WTC11 (cell line): ENCODE measurements around the gene MICAL2. TPM values are rescaled to one million over a fixed set of nuclear protein-coding genes. Genes with fewer than 3 reads are reported as not detected.

Experiments used
- ATAC-seq: fragments of 200-7000 bp; cut with Tn5 transposase; 2 replicates; pipeline ENCODE4 v1.10.0; 2021; ENCODE audit warnings: mild to moderate bottlenecking, moderate library complexity
- CTCF ChIA-PET: fragments of 300-600 bp; sonication (Branson Sonifier 250); formaldehyde crosslinking; loops from one replicate; lab custom pipeline; 2021; ENCODE audit warnings: antibody characterized with exemption; lab: Charles Lee
- POLR2A ChIA-PET: fragments of 350-600 bp; sonication (Branson Sonifier 250); formaldehyde crosslinking; loops from one replicate; lab custom pipeline; 2021; ENCODE audit warnings: antibody characterized with exemption; lab: Charles Lee
- DNase-seq: peaks from one replicate; pipeline ENCODE4 v3.0.0; 2021; ENCODE audit warnings: low spot score
- H3K27ac Mint-ChIP-seq: 2 replicates; pipeline ENCODE4 v1.8.0; 2021; ENCODE audit warnings: mixed read lengths
- H3K27me3 Mint-ChIP-seq: 2 replicates; pipeline ENCODE4 v1.8.0; 2021; ENCODE audit warnings: low read depth, mild to moderate bottlenecking, moderate library complexity, mixed read lengths
- H3K36me3 Mint-ChIP-seq: 2 replicates; pipeline ENCODE4 v1.8.0; 2021; ENCODE audit warnings: mixed read lengths
- H3K4me1 Mint-ChIP-seq: 2 replicates; pipeline ENCODE4 v1.8.0; 2022; ENCODE audit warnings: mixed read lengths
- H3K4me3 Mint-ChIP-seq: 2 replicates; pipeline ENCODE4 v1.8.0; 2021; ENCODE audit warnings: mild to moderate bottlenecking, moderate library complexity, mixed read lengths
- H3K9me3 Mint-ChIP-seq: 2 replicates; pipeline ENCODE4 v1.8.0; 2021; ENCODE audit warnings: mixed read lengths
- AFF4 ChIP-seq: sonication (generic); formaldehyde crosslinking; IDR thresholded peaks from 2 replicates; pipeline ENCODE4 v1.8.1; 2023; ENCODE audit warnings: mild to moderate bottlenecking, missing genetic modification reagents, borderline replicate concordance
- CBFB ChIP-seq: sonication (generic); formaldehyde crosslinking; IDR thresholded peaks from 2 replicates; pipeline ENCODE4 v1.8.1; 2022; ENCODE audit warnings: mild to moderate bottlenecking, low read depth, missing genetic modification reagents
- CTCF ChIP-seq: fragments of 200-600 bp; IDR thresholded peaks from 2 replicates; pipeline ENCODE4 v1.8.0; 2022; ENCODE audit warnings: antibody characterized with exemption
- ELF4 ChIP-seq: sonication (generic); formaldehyde crosslinking; IDR thresholded peaks from 2 replicates; pipeline ENCODE4 v1.8.1; 2022; ENCODE audit warnings: low read depth, mild to moderate bottlenecking, moderate library complexity, missing genetic modification reagents
- ESRRA ChIP-seq: sonication (generic); formaldehyde crosslinking; IDR thresholded peaks from 2 replicates; pipeline ENCODE4 v1.8.1; 2022; ENCODE audit warnings: mild to moderate bottlenecking, missing genetic modification reagents, borderline replicate concordance
- ETV6 ChIP-seq: sonication (generic); formaldehyde crosslinking; IDR thresholded peaks from 2 replicates; pipeline ENCODE4 v1.8.1; 2022; ENCODE audit warnings: mild to moderate bottlenecking, missing genetic modification reagents
- FOXK1 ChIP-seq: sonication (generic); formaldehyde crosslinking; IDR thresholded peaks from 2 replicates; pipeline ENCODE4 v1.8.0; 2022; ENCODE audit warnings: mild to moderate bottlenecking, moderate library complexity, missing genetic modification reagents
- GABPB1 ChIP-seq: sonication (generic); formaldehyde crosslinking; IDR thresholded peaks from 2 replicates; pipeline ENCODE4 v1.8.1; 2023; ENCODE audit warnings: mild to moderate bottlenecking, missing genetic modification reagents
- KAT7 ChIP-seq: sonication (generic); formaldehyde crosslinking; IDR thresholded peaks from 2 replicates; pipeline ENCODE4 v1.8.1; 2023; ENCODE audit warnings: missing genetic modification reagents, mild to moderate bottlenecking, borderline replicate concordance
- MYBL2 ChIP-seq: sonication (generic); formaldehyde crosslinking; IDR thresholded peaks from 2 replicates; pipeline ENCODE4 v1.8.1; 2023; ENCODE audit warnings: mild to moderate bottlenecking, moderate library complexity, missing genetic modification reagents
- NFE2L1 ChIP-seq: sonication (generic); formaldehyde crosslinking; IDR thresholded peaks from 2 replicates; pipeline ENCODE4 v1.8.1; 2023; ENCODE audit warnings: missing genetic modification reagents
- RELA ChIP-seq: sonication (generic); formaldehyde crosslinking; IDR thresholded peaks from 2 replicates; pipeline ENCODE4 v1.8.1; 2022; ENCODE audit warnings: missing genetic modification reagents, mild to moderate bottlenecking, borderline replicate concordance
- STAT6 ChIP-seq: sonication (generic); formaldehyde crosslinking; conservative IDR thresholded peaks from 2 replicates; pipeline ENCODE4 v1.8.1; 2023; ENCODE audit warnings: mild to moderate bottlenecking, low read depth, missing genetic modification reagents, moderate library complexity
- USF1 ChIP-seq: sonication (generic); formaldehyde crosslinking; IDR thresholded peaks from 2 replicates; pipeline ENCODE4 v1.8.0; 2022; ENCODE audit warnings: mild to moderate bottlenecking, missing genetic modification reagents
- ZBTB21 ChIP-seq: sonication (generic); formaldehyde crosslinking; IDR thresholded peaks from 2 replicates; pipeline ENCODE4 v1.8.1; 2023; ENCODE audit warnings: mild to moderate bottlenecking, missing genetic modification reagents, borderline replicate concordance
- ZNF232 ChIP-seq: sonication (generic); formaldehyde crosslinking; IDR thresholded peaks from 2 replicates; pipeline ENCODE4 v1.8.0; 2022; ENCODE audit warnings: mild to moderate bottlenecking, missing genetic modification reagents
- ZNF317 ChIP-seq: sonication (generic); formaldehyde crosslinking; IDR thresholded peaks from 2 replicates; pipeline ENCODE4 v1.8.1; 2023; ENCODE audit warnings: low read depth, mild to moderate bottlenecking, moderate library complexity, missing genetic modification reagents, borderline replicate concordance
- ZNF416 ChIP-seq: fragments of 250-450 bp; sonication (Bioruptor Pico); IDR thresholded peaks from 2 replicates; pipeline ENCODE4 v1.9.0; 2021; ENCODE audit warnings: mild to moderate bottlenecking, inconsistent platforms
- total RNA-seq: library from RNA; stranded (reverse); gene quantifications from 3 replicates; pipeline ENCODE4 v1.2.3, GENCODE V29; 2021

MICAL2 gene
- total RNA-seq, 1 experiment from 2014 or later = 3.1 TPM

- Mint-ChIP-seq H3K36me3 (no peaks in the 10 kb centered on the region), H3K27ac (no peak overlapping the region), H3K4me3 (no peak overlapping the region), H3K4me1 (no peaks in the 10 kb centered on the region), H3K27me3 (no peaks in the 10 kb centered on the region), H3K9me3 (no peaks in the 10 kb centered on the region)
- POLR2A ChIA-PET = no interaction called here
- ATAC-seq = no peak
- TF ChIP-seq CBFB (no peak), RELA (CRISPR knock-in tag) (no peak), ZNF317 (CRISPR knock-in tag) (no peak)
- CTCF ChIA-PET = no interaction called here
- DNase-seq = no peak
Observed at GRCh38 chr11:12183827-12184620, 73.6 kb downstream of the MICAL2 start.

- Mint-ChIP-seq H3K36me3 (no peaks in the 10 kb centered on the region), H3K4me1 (no peaks in the 10 kb centered on the region), H3K27me3 (no peaks in the 10 kb centered on the region), H3K4me3 (no peak overlapping the region), H3K27ac (no peak overlapping the region), H3K9me3 (no peaks in the 10 kb centered on the region)
- POLR2A ChIA-PET = no interaction called here
- ATAC-seq (no peak), DNase-seq (no peak)
- TF ChIP-seq ZNF232 (CRISPR knock-in tag) = no peak
- TF ChIP-seq ZBTB21 (CRISPR knock-in tag) = no peak
- no peak for TF ChIP-seq FOXK1
- TF ChIP-seq GABPB1 (CRISPR knock-in tag) = no peak
- no peak for TF ChIP-seq ESRRA (CRISPR knock-in tag)
- TF ChIP-seq ELF4 (CRISPR knock-in tag) = no peak
- TF ChIP-seq MYBL2 (CRISPR knock-in tag) = no peak
- TF ChIP-seq, all 79 proteins: peak for 0
- CTCF ChIA-PET = no interaction called here
Observed at GRCh38 chr11:12184699-12185098, 74.3 kb downstream of the MICAL2 start.

DNA sequence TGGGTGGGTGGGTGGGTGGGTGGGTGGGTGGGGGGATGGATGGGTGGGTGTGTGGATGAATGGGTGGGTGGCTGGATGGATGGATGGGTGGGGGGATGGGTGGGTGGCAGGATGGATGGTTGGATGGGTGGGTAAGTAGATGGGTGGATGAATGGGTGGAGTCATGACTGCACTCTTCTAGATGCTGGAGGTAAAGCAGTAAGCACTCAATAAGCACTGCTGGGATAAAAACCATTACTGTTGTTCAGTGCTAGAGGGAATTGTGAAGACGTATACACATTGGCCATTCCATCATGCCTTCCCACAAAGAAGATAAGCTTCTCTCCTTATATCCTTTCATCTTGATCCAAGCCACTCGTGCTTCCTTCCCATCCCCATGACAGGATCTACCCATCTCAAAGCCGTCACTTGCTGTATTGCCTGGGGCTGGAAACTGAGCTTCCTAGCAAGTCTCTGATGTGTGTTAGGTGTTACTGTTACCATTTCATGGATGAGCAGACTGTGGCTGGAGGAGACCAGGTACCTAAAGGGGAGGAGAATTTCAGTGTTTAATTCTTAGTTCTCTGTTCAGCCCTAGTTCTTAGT, 74.8 kb downstream of the MICAL2 start:
- DNase-seq = no peak
- no peaks in the 10 kb centered on the region for H3K27me3 Mint-ChIP-seq
- POLR2A ChIA-PET = no interaction called here
- H3K4me1 Mint-ChIP-seq = no peaks in the 10 kb centered on the region
- no peak for ATAC-seq
- no peak overlapping the region for H3K4me3 Mint-ChIP-seq
- CTCF ChIA-PET = no interaction called here
- TF ChIP-seq USF1 (CRISPR knock-in tag) (no peak), AFF4 (CRISPR knock-in tag) (no peak), KAT7 (CRISPR knock-in tag) (no peak)
- no peak overlapping the region for H3K27ac Mint-ChIP-seq
- H3K9me3 Mint-ChIP-seq = no peaks in the 10 kb centered on the region
- no peaks in the 10 kb centered on the region for H3K36me3 Mint-ChIP-seq

DNA sequence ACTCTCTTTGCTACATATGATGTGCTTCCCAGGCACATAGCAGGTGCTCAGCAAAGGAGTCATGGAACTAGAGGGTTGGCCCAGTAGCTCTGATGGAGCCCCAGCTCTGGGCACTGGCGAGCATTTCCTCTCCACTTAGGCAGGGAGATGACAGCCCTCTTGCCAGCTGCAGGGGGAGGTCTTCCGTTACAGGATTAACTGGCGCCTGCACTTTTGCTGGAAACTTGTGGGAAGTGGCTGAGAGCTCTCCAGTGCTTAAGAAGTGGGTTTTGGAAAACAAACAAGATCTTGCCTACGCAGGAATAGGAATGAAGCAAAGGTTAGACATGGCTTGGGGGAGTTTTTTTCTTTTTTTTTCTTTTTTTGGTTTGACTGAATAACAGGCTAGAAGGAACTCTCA, 75.5 kb downstream of the MICAL2 start:
- ATAC-seq (peak; percentile 29; the same call in 1 of the 2 replicates), DNase-seq (no peak)
- H3K27me3 Mint-ChIP-seq = no peaks in the 10 kb centered on the region
- POLR2A ChIA-PET = no interaction called here
- no peak overlapping the region for H3K27ac Mint-ChIP-seq
- H3K9me3 Mint-ChIP-seq = no peaks in the 10 kb centered on the region
- no peaks in the 10 kb centered on the region for H3K4me1 Mint-ChIP-seq
- no peak overlapping the region for H3K4me3 Mint-ChIP-seq
- no peaks in the 10 kb centered on the region for H3K36me3 Mint-ChIP-seq
- CTCF ChIA-PET = no interaction called here
- no peak for TF ChIP-seq STAT6
- no peak for TF ChIP-seq ZNF416 (CRISPR knock-in tag)
- no peak for TF ChIP-seq NFE2L1 (CRISPR knock-in tag)
- no peak for TF ChIP-seq CTCF
- TF ChIP-seq ETV6 (CRISPR knock-in tag) = no peak
